H1 (cell line): ENCODE data around the gene MYBPC3. TPM values are rescaled to one million over a fixed set of nuclear protein-coding genes. Genes with fewer than 3 reads are reported as not detected.

Experiments
- POLR2AphosphoS5 ChIP-seq: IDR thresholded peaks from 2 replicates; pipeline ENCODE4 v1.6.1; 2011; ENCODE audit warnings: low read depth, low read length
- USF2 ChIP-seq: IDR thresholded peaks from 2 replicates; pipeline ENCODE4 v1.6.1; 2011; ENCODE audit warnings: low read length, improper control_type of control experiment
- polyA plus RNA-seq, 7 experiments: library from polyadenylated mRNA; depleted of rRNA in 3 of 7; stranded (reverse) in 5 of 7; unstranded in 2 of 7; fragments of >200 nt in 5 of 7; fragments of 200-250 nt in 2 of 7; gene quantifications; 1 replicate in 5 of 7; 2 replicates in 1 of 7; 4 replicates in 1 of 7; pipeline versions ENCODE4 v1.2.1 to v1.2.3, GENCODE V29; 2011 to 2013; ENCODE audit warnings: missing spikeins in 2 of 7, mixed read lengths in 2 of 7
- total RNA-seq: library from RNA; stranded (reverse); fragmentation: NEBNext Ultra II Directional; extraction: Animal tissue kit (Norgen Biotek cat#: 25700); gene quantifications from 2 replicates; pipeline ENCODE4 v1.2.1, GENCODE V29; 2021
- TF ChIP-seq, protein P1 (sequence below): IDR thresholded peaks from 2 replicates; pipeline ENCODE4 v1.6.1; 2011; ENCODE audit warnings: low read depth, mild to moderate bottlenecking, low read length; ENCODE audit not compliant: insufficient read depth

Gene MYBPC3
- total and polyA plus RNA-seq, 2 of the 8 experiments (the other 6 are each of a cell fraction or from before 2014, with no cell fraction given): 0.05 TPM; not detected in 1

DNA sequence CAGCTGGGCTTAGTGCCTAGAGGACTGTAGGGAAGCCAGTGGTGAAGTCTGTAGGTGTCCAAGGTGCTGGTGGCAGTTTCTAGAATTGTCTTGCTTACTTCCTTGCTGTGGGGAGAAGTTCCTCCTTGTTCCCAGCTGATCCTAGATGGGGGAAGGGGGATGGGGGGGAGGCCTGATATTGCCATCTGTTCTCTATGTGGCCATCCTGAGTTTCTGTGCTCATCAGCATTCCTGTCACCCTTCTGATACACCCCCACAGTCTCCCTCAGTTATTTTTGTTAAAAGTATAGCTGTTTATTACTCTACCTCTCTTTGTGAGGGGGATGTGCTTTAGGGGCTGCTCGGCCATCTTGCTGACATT lies 46.0 kb downstream of the MYBPC3 start (continued):
- TF ChIP-seq POLR2AphosphoS5 (no peak), USF2 (no peak)
- TF ChIP-seq, protein P1, sequence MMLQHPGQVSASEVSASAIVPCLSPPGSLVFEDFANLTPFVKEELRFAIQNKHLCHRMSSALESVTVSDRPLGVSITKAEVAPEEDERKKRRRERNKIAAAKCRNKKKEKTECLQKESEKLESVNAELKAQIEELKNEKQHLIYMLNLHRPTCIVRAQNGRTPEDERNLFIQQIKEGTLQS: no peak
